Measurements from ENCODE around the gene RNASE2. TPM values are rescaled to one million over a fixed set of nuclear protein-coding genes. Genes with fewer than 3 reads are reported as not detected.

Gene RNASE2
- total RNA-seq, 1 donor, result not detected

DNA sequence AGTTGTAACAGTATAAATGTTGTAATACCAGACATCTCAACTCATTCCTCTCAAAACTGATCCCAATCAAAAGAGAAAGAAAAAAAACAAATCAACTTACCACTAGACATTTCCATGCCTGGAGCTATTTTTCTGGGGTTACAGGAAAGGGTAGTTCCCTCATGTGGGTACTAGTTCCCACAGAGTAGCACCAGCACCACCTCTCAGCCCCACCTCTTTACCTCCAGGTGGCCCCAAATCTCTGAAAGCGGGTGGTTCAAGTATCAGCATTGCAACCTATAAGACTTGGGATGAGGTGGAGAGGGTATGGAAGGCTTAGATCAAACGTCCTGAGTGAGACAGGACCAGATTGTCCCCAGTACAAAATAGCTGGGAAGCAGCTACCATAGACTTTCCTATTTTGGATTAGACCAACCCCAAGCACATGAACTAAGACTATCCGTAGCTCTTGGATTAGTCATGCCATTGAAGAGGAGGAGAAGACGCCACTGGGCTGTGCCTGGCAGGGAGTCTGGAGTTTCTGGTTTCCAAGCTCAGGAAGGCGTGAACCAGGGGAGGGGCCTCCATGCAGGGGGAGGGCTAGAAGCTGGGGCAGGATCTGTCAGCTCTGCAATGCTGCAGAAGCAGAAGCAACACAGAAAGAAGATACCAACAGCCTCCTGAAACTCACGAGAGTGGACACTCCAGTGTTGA lies 43.5 kb downstream of the RNASE2 start, which contains the start of gene SLC39A2:
Gene SLC39A2, plus strand, starts transcription at position 620 of the 693 bp plus-strand sequence. CDS start 154 bp downstream, outside the sequence.
- Histone ChIP-seq H4K20me1 (ENCODE audit: insufficient read depth, low read length) (no peaks in the 10 kb centered on the region), H3K4me1 (ENCODE audit: insufficient read depth, low read length) (no peaks in the 10 kb centered on the region), H3K4me2 (ENCODE audit: insufficient read depth, low read length) (no peak within 1 kb of the TSS), H2AFZ (ENCODE audit: low read length) (no peak within 1 kb of the TSS), H3K4me3 (ENCODE audit: insufficient read depth, low read length) (no peak within 1 kb of the TSS), H3K27ac (ENCODE audit: low read depth, low read length) (no peak within 1 kb of the TSS), H3K27me3 (ENCODE audit: insufficient read depth, low read length) (no peaks in the 10 kb centered on the region), H3K79me2 (ENCODE audit: insufficient read depth, low read length) (no peaks in the 10 kb centered on the region), H3K36me3 (ENCODE audit: insufficient read depth, low read length) (peaks cover 36% of the 10 kb centered on the region), H3K9me3 (ENCODE audit: low read depth, low read length) (no peaks in the 10 kb centered on the region)
- peak; percentile 77 for DNase-seq (ENCODE audit: insufficient read length, low spot score, missing footprints)
- no peak for TF ChIP-seq CTCF (IDR thresholded peaks at IDR 0.05; ENCODE audit: extremely low read depth, low read depth, low read length)

- Histone ChIP-seq H3K27ac (ENCODE audit: low read depth, low read length) (no peak overlapping the region), H3K4me3 (ENCODE audit: insufficient read depth, low read length) (no peak overlapping the region), H2AFZ (ENCODE audit: low read length) (no peak overlapping the region), H4K20me1 (ENCODE audit: insufficient read depth, low read length) (no peaks in the 10 kb centered on the region), H3K9me3 (ENCODE audit: low read depth, low read length) (no peaks in the 10 kb centered on the region), H3K79me2 (ENCODE audit: insufficient read depth, low read length) (no peaks in the 10 kb centered on the region), H3K27me3 (ENCODE audit: insufficient read depth, low read length) (no peaks in the 10 kb centered on the region), H3K4me1 (ENCODE audit: insufficient read depth, low read length) (no peaks in the 10 kb centered on the region), H3K36me3 (ENCODE audit: insufficient read depth, low read length) (peaks cover 28% of the 10 kb centered on the region), H3K4me2 (ENCODE audit: insufficient read depth, low read length) (no peak overlapping the region)
- DNase-seq (ENCODE audit: insufficient read length, low spot score, missing footprints), result no peak
- TF ChIP-seq CTCF (IDR thresholded peaks at IDR 0.05; ENCODE audit: extremely low read depth, low read depth, low read length), result no peak
Measured at GRCh38 chr14:20999591-20999990, 44.3 kb downstream of the RNASE2 start.

DNA sequence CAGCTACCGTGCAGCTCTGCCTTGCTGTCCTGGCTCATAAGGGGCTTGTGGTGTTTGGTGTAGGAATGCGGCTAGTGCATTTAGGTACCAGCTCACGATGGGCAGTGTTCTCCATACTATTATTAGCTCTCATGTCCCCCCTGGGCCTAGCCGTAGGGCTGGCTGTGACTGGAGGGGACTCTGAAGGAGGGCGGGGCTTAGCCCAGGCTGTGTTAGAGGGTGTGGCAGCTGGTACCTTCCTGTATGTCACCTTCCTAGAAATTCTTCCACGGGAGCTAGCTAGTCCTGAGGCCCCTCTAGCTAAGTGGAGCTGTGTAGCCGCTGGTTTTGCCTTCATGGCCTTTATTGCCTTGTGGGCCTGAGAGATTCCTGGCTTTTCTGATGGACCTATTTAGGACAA lies 45.9 kb downstream of the RNASE2 start:
- Histone ChIP-seq H4K20me1 (ENCODE audit: insufficient read depth, low read length) (no peaks in the 10 kb centered on the region), H3K4me1 (ENCODE audit: insufficient read depth, low read length) (no peaks in the 10 kb centered on the region), H3K36me3 (ENCODE audit: insufficient read depth, low read length) (peaks cover 12% of the 10 kb centered on the region), H2AFZ (ENCODE audit: low read length) (no peak overlapping the region), H3K27ac (ENCODE audit: low read depth, low read length) (no peak overlapping the region), H3K4me3 (ENCODE audit: insufficient read depth, low read length) (no peak overlapping the region), H3K9me3 (ENCODE audit: low read depth, low read length) (no peaks in the 10 kb centered on the region), H3K79me2 (ENCODE audit: insufficient read depth, low read length) (no peaks in the 10 kb centered on the region), H3K4me2 (ENCODE audit: insufficient read depth, low read length) (no peak overlapping the region), H3K27me3 (ENCODE audit: insufficient read depth, low read length) (no peaks in the 10 kb centered on the region)
- DNase-seq (ENCODE audit: insufficient read length, low spot score, missing footprints), result no peak
- TF ChIP-seq CTCF (IDR thresholded peaks at IDR 0.05; ENCODE audit: extremely low read depth, low read depth, low read length), result no peak

DNA sequence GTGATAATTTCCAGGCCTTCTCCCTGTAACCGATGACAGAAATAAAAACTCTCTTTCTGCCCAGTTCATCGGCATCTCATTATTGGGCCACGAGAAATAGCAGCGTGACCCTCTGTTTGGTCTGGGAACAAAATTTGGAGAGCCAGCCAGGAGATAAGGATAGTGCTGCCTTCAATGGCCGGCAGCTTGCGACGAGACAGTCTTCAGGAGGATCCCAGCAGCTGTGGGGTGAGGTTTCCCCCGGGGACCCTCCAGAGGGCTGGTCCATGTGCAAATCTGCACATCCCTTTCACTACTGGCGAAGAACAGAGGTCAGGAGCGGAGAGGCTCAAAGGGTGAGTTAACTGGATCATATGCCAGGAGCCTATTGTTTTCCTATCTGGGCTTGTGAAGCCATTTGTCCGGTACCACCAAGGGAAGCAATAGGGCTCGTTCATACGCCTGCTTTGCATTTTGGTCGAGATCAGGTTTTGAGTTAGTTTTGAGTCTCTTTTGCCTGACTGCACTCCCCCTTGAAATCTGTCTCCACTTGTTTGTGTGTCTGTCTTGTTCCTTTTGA lies 48.6 kb downstream of the RNASE2 start:
- H4K20me1 ChIP-seq (ENCODE audit: insufficient read depth, low read length), result no peaks in the 10 kb centered on the region
- no peaks in the 10 kb centered on the region for H3K27me3 ChIP-seq (ENCODE audit: insufficient read depth, low read length)
- H3K9me3 ChIP-seq (ENCODE audit: low read depth, low read length), result no peaks in the 10 kb centered on the region
- H2AFZ ChIP-seq (ENCODE audit: low read length), result no peak overlapping the region
- no peak overlapping the region for H3K4me3 ChIP-seq (ENCODE audit: insufficient read depth, low read length)
- H3K27ac ChIP-seq (ENCODE audit: low read depth, low read length), result no peak overlapping the region
- TF ChIP-seq CTCF (IDR thresholded peaks at IDR 0.05; ENCODE audit: extremely low read depth, low read depth, low read length), result no peak
- H3K4me1 ChIP-seq (ENCODE audit: insufficient read depth, low read length), result no peaks in the 10 kb centered on the region
- no peak overlapping the region for H3K4me2 ChIP-seq (ENCODE audit: insufficient read depth, low read length)
- DNase-seq (ENCODE audit: insufficient read length, low spot score, missing footprints), result no peak
- no peaks in the 10 kb centered on the region for H3K36me3 ChIP-seq (ENCODE audit: insufficient read depth, low read length)
- H3K79me2 ChIP-seq (ENCODE audit: insufficient read depth, low read length), result no peaks in the 10 kb centered on the region
